Measurements from ENCODE around the gene HGS.

GRCh38 chr17:81673561-81674258 lies 10.1 kb upstream of the HGS start:
- TF ChIP-seq POLR2A (IDR thresholded peaks at IDR 0.05): no peak
- TF ChIP-seq CTCF (IDR thresholded peaks at IDR 0.05): no peak
- TF ChIP-seq POLR2AphosphoS5 (IDR thresholded peaks at IDR 0.05): no peak
- no peak for TF ChIP-seq EP300 (IDR thresholded peaks at IDR 0.05)

All from gastroesophageal sphincter (tissue), 3 donors.